GM18517 (cell line): ENCODE data around the gene EIF3C.
"Not testable (repeated sequence)": the region's sequence is repeated elsewhere in the genome, so short reads cannot be mapped to it uniquely, and the experiment has no call there.

Experiments used
- ATAC-seq: cut with Tn5 transposase; IDR thresholded peaks from one replicate; pipeline ENCODE4 v1.9.1; 2021; ENCODE audit warnings: mild to moderate bottlenecking, moderate library complexity; ENCODE audit not compliant: unreplicated experiment

The EIF3C gene, protein sequence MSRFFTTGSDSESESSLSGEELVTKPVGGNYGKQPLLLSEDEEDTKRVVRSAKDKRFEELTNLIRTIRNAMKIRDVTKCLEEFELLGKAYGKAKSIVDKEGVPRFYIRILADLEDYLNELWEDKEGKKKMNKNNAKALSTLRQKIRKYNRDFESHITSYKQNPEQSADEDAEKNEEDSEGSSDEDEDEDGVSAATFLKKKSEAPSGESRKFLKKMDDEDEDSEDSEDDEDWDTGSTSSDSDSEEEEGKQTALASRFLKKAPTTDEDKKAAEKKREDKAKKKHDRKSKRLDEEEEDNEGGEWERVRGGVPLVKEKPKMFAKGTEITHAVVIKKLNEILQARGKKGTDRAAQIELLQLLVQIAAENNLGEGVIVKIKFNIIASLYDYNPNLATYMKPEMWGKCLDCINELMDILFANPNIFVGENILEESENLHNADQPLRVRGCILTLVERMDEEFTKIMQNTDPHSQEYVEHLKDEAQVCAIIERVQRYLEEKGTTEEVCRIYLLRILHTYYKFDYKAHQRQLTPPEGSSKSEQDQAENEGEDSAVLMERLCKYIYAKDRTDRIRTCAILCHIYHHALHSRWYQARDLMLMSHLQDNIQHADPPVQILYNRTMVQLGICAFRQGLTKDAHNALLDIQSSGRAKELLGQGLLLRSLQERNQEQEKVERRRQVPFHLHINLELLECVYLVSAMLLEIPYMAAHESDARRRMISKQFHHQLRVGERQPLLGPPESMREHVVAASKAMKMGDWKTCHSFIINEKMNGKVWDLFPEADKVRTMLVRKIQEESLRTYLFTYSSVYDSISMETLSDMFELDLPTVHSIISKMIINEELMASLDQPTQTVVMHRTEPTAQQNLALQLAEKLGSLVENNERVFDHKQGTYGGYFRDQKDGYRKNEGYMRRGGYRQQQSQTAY

DNA sequence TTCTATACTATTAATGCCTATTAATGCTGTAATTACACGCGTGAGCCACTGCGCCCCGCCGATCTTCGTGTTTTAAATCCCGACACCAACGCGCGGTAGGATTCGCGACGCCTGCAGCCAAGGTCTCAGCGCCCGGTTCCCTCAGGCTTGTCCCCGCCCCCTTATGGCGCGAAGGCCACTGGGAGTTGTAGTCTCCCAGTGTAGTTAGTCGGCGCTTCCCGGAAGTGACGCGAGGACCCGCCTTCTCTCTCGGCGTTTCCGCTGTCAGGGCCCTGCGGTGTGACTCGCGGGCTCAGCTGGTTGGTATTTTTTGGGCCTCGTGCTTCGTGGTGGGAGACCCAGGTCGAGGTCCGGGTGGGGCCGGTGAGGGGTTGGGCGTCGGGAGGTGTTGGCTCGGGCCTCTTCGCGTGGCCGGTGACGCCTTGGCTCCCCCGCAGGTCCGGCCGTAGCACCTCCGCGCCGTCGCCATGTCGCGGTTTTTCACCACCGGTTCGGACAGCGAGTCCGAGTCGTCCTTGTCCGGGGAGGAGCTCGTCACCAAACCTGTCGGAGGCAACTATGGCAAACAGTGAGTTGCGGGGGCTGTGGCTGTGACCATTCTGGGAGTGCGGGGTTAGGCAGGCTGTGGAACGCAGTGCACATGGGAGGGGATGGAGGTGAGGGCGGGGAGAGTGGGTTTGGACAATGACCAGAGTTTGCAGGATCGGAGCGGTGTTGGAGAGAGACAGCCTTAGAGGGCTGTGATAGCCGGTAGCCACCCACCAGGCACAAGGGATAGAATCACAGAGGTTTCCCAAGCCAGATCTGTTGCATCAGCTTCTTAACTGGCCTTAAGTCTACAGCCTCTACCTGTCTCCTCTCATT lies at the start of gene EIF3C:
Gene EIF3C, plus strand, starts transcription at position 245 of the 864 bp plus-strand sequence. Its CDS starts 223 bp downstream, at position 468.
- ATAC-seq = peak; percentile 95

DNA sequence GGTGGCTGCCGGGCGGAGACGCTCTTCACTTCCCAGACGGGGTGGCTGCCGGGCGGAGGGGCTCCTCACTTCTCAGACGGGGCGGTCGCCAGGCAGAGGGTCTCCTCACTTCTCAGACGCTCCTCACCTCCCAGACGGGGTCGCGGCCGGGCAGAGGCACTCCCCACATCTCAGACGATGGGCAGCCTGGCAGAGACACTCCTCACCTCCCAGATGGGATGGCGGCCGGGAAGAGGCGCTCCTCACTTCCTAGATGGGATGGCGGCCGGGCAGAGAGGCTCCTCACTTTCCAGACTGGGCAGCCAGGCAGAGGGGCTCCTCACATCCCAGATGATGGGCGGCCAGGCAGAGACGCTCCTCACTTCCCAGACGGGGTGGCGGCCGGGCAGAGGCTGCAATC lies 45.0 kb upstream of the EIF3C start:
- not testable (repeated sequence) for ATAC-seq

DNA sequence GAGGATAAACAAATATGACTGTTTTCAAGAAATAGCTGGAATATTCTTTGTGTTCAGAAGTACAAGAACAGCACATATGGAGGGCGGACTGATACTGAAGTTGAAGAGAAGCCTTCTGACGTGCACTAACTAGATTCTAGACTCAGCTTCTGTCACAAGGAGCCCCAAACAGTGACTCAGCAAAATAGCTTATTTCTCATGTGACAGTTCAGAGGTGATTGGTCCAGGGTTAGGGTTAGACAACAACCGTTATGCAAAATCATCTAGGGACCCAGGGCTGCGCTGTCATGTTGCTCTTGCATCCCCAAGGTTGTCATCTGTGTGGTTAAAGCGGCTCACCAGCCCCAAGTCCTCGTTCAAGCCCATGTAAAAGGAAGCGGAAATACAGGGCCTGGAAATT lies 43.8 kb upstream of the EIF3C start:
- not testable (repeated sequence) for ATAC-seq

DNA sequence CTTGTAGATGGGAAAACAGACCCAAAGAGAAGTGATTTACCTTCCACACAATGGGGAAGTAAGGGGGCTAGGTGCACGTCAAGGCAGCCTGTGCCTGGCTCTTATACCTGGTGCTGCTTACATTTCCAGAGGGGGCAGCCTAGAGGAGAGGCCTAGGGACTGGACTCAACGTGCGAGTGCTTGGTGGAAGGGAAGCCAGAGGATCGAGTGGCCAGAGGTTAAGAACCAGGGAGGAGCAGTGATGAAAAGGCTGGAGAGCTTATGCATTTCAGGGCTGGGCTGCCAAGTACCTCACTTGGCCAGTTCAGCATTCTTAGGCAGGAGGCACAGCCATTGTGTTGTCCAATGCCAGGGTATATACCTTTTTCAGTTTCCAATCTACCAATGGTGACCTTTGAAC lies 43.1 kb upstream of the EIF3C start:
- not testable (repeated sequence) for ATAC-seq

DNA sequence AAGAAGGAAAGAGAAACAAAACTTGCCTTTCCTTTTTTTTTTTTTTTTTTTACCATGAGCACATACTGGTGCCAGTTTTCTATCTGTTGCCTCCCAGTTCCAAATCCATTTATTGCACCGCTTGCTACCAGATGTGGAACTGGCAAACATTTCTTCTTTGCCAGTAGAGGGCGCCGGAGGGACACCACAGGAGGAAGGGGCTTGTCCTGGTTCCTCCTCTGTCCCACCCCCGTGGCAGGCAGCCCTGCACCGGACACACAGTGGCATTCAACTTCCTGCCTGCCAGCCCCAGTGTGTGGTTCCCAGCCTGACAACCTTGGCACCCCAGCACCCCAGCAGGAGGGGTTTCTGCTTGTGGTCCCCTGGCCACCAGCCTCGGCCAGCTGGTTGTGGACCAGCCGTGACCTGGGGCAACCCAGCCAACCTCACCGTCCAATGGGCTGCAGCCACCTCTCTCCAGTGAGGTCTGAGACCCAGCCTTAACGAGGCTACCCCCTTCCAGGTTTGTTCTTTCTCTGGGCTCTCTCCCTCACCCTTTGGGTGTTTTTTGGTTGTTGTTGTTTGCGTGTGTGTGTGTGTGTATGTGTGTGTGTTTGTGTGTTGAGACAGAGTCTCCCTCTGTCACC lies 22.8 kb upstream of the EIF3C start:
- ATAC-seq = not testable (repeated sequence)

DNA sequence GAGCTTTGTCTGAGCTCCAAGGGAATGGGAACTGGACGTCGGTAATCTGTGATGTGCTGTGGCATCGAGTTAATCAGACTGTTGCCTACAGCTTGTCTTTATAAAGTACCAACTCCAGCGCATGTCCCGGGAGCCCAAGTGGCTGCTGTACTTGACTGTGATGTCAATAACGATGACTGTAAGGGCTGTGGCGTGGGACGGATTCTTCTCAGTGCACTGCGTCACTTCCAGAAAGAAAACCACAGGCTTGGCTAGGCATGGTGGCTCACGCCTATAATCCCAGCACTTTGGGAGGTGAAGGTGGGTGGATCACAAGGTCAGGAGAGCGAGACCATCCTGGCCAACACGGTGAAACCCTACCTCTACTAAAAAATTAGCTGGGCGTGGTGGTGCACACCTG lies 21.8 kb upstream of the EIF3C start:
- ATAC-seq = not testable (repeated sequence)

DNA sequence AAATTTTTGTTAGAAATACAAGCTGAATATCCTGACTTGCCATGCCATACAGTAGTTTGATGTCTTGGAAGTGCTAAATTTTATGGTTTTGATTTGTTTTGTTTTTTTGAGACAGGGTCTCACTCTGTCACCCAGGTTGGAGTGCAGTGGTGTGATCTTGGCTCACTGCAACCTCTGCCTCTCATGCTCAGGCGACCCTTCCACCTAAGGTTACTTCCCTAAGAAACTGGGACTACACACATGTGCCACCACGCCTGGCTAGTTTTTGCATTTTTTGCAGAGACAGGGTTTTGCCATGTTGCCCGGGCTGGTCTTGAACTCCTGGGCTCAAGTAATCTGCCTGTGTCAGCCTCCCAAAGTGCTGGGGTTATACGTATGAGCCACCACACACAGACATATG lies 19.5 kb upstream of the EIF3C start:
- not testable (repeated sequence) for ATAC-seq

DNA sequence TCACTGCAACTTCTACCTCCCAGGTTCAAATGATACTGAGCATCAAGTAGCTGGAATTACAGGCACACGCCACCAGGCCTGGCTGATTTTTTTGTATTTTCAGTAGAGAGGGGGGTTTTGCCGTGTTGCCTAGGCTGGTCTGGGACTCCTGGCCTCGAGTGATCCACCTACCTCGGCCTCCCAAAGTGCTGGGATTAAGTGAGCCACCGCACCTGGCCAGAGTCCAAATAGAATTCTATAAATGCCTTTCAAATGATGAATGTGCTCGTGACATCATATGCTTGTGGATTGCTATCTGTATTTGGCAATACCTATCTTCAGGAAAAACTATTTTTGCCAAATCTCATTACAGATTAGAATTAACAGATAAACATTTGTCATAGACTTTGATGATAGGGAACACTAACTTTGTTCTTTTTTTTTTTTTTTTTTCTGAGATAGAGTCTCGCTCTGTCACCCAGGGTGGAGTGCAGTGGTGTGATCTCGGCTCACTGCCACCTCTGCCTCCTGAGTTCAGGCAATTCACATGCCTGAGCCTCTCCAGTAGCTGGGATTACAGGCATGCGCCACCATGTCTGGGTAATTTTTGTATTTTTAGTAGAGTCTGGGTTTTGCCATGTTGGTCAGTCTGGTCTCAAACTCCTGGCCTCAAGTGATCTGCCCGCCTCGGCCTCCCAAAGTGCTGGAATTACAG lies 17.9 kb upstream of the EIF3C start:
- ATAC-seq = not testable (repeated sequence)

DNA sequence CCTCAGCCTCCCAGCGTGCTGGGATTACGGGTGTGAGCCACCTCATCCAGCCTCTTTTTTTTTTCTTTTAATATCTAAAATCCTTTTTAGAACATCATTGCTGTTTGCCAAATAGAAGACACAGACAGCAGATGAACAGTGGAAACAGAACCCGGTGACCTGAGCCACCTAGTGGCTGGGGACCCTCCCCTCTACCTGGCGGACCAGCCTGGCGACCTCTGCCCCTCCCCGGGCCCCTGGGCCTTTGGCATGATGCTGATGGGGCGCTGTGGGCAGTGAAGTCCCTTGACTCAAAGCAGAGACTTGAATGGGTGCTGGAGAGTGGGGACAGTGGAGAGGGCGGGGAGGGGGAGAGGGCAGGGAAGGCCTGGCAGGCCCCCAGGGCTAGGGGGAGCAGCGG lies 11.5 kb upstream of the EIF3C start:
- ATAC-seq = not testable (repeated sequence)

DNA sequence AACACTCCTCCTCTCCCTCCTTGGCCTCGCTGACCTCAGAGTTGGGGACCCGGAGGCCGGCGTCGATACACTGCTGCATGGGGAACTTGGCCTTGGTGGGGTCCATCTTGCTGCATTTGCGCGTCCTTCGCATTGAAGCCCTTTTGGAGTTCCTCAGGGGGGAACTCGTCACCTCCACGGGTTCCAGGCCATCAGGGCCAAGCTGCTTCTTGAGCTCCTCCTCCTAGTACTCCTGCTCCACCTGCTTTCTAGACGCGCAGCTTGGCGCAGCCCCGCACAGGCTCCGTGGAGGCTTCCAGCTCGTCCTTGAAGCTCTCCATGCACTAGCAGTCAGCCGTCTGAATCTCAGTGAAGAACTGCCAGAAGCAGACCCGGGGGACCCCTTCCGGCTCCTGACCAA lies 10.9 kb upstream of the EIF3C start:
- ATAC-seq = not testable (repeated sequence)

DNA sequence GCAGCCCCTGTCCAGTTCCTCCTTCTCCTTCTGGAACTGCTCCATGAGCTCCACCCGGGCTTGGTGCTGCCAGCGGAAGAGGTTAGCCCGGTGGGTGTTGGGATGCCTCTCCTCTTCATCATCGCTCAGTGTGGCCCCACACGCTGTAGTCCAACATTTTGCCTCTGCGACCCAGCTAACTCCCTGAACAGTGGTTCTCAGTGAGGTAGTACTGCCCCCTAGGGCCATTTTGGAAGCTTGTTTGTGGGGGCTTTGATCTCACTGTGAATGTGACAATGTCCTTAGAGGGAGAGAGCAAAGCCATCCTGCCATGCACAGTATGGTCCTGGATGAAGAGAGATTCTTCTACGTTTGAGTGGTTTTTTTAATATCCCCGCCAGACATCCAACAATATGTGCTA lies 9.9 kb upstream of the EIF3C start:
- ATAC-seq = not testable (repeated sequence)

DNA sequence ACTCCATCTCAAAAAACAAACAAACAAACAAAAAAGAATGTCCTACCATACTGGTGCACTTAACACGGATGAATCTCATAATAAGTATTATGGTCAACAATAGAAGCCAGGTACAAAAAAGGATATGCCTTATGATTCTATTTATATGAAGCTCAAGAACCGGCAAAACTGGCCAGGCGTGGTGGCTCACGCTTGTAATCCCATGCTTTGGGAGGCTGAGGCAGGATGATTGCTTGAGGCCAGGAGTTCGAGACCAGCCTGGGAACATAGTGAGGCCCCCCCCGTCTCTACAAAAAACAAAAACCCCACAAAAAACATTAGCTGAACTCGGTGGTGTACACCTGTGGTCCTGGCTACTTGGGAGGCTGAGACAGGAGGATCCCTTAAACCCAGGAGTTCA lies 7.0 kb upstream of the EIF3C start:
- not testable (repeated sequence) for ATAC-seq

DNA sequence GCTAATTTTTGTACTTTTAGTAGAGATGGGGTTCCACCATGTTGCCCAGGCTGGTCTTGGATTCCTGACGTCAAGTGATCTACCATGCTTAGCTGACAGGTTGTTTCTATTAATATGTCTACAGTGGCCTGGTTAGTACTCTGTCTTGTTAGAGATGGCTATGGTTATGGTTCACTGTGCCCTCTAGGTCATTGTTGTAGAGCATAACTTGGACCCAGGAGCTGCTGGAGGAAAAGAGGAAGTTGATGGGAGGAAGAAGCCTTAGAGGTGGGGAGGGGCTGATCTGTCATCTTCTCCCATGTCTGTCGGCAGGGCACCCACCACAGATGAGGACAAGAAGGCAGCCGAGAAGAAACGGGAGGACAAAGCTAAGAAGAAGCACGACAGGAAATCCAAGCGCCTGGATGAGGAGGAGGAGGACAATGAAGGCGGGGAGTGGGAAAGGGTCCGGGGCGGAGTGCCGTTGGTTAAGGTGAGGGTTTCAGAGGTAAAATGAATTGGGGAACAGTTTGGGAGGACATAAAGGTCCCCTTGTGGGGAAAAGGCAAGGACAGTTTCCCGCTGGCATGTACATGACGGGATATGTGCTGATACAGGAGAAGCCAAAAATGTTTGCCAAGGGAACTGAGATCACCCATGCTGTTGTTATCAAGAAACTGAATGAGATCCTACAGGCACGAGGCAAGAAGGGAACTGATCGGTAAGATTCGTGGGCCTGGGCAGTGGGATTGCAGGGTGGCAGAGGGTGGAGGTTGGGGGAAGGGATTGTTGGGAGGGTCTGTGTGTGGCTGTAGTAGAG lies 11.8 kb downstream of the EIF3C start:
- ATAC-seq = not testable (repeated sequence)

DNA sequence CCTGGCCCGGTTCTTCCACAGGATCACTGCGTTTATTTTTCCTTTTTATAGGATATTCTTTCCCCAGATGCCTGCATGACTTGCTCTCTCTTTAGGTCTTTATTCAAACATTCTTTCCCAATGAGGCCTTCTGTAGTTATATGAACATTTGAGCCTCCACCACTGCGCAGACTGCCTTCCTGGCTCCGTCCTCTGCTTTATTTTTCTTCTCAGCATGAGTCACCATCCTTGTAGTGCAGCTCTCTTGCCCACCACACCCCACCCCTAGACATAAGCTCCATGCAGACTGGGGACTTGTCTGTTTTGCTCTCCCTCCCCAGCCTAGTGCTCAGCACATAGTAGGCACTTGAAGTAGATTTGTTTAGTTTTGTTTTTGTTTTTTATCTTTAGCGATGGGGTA lies 20.0 kb downstream of the EIF3C start:
- ATAC-seq = not testable (repeated sequence)

DNA sequence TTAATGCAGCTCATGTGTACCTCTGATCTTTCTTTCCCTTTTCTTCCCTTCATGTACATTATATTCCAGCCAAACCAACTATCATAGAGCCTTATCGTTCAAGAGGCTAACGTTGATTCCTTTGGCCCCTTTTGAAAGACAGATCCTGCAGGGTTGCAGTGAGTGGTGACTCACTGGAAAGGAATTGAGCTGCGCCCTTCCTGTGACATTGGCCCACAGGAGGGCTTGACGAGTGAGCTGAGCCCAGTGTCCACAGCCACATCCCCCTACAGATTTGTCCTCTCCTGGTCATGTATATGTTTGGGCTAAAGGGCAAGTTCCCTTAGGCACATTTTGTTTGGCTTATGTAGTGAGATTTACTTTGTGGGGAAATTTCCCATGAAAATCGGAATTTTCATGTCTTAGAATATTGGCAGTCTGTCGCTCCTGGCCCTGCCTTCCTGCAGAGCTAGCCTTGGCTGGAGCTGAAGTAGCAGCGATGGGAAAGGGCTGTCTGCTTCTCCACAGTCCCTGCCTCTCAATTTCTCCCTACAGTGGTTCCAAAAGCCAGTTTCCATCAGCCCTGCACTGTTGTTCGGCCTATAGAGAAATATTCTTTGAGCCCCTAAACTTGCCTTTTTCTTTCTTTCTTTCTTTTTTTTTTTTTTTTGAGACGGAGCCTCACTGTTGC lies 21.3 kb downstream of the EIF3C start:
- ATAC-seq = not testable (repeated sequence)

DNA sequence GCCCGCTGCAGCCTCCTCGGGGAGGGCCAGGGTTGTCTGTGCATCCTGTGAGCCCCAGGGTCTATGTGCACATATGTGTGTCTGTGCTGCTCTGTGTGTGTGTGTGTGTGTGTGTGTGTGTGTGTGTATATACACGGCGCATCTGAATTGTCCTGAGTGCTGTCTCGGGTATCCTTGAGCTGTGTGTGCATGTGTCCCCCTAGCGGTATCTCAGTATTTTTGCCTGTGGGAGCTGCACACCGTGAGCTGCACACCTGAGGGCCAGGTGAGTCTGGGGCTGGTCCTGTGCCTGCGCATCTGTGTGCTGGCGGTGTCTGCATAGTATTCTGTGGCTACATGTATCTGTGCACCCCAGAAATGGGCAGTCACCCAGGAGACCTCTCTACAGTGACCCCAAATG lies 28.5 kb downstream of the EIF3C start:
- not testable (repeated sequence) for ATAC-seq

DNA sequence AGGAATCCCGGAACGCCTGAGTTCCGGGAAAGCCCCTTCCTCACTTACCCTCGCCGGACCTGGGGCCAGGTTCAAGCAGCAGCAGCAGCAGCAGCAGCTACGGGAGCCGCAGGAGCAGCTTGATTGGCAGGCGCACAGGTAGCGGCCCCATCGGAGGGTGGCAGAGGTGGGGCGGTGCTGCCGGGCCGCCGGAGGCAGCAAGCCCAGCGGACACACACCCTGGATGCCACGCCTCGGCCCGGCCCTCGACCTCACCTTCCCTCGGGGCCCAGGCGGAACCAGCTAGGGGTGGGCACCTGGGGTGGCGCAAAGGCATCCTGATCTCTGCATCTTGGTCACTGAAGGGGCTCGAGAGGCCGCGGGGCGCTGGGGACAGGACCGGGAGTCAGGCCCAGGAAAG lies 29.4 kb downstream of the EIF3C start:
- not testable (repeated sequence) for ATAC-seq

DNA sequence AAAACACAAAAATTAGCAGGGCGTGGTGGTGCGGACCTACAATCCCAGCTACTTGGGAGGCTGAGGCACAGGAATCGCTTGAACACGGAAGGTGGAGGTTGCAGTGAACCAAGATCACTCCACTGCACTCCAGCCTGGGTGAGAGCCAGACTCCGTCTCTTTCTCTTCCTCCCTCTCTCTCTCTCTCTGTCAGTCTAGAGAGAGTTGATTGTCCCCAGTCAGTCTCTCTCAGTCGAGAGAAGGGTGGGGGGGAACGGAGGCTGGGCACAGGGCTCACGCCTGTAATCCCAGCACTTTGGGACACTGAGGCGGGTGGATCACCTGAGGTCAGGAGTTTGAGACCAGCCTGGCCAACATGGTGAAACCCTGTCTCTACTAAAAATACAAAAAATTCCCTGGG lies 30.0 kb downstream of the EIF3C start:
- ATAC-seq = not testable (repeated sequence)
